ENCODE measurements around the gene MELTF.
A peak's percentile ranks its signal among the peaks of the same experiment; 100 is the strongest.

MELTF gene

DNA sequence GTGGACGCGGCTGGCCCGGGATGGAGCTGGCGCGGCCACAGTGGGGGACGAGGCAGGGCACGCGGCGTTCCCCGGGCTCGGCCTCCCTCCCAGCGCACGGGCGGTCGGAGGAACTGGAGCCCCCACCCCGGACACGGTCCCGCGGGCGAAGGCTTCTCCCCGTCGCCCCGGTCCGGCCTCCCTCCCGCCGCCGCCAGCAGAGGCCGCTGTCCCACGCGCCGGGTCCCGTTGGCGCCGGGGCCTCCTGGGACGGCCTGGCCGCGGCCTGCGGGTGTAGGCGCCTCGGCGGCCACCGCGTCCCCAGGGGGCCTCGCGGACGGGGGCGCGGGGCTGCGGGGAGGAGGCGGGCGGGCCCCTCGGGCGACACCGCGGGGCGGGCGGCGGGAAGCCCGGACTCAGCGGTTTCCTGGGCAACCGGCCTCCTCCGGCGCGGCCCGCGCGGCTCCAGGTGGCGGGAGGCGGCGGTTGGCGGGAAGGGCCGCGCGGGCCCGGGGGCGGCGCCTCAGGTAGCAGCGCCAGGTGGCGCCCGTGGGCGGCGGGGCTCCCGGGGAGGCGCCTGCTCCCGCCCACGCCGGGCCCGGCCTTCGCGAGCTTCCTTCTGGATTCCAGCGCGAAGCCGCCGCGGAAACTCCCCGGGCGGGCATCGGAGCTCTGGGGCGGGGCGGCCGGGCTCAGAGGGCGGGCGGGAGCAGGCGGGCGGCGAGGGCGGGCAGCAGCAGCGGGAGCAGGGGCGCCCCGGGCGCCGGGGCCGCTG is 26.7 kb downstream of the MELTF start:
- Histone ChIP-seq H3K36me3 (ENCODE audit: low read length) (no peaks in the 10 kb centered on the region), H3K27ac (ENCODE audit: low read depth, low read length) (no peak overlapping the region), H3K9me2 (replicated peaks; ENCODE audit: insufficient read depth, low read length) (no peaks in the 10 kb centered on the region), H4K20me1 (ENCODE audit: low read depth, low read length) (no peaks in the 10 kb centered on the region), H3K4me3 (ENCODE audit: insufficient read depth, low read length, poor library complexity, severe bottlenecking) (peak overlapping the region; percentile 51), H3K9me3 (ENCODE audit: insufficient read depth, low read length) (no peaks in the 10 kb centered on the region), H3K27me3 (ENCODE audit: low read length) (no peaks in the 10 kb centered on the region), H3F3A (ENCODE audit: insufficient read depth) (no peaks in the 10 kb centered on the region), H3K9ac (ENCODE audit: low read length) (peak overlapping the region; percentile 70), H3K4me2 (ENCODE audit: low read depth, low read length, poor library complexity, severe bottlenecking) (peak overlapping the region; percentile 76), H2AFZ (ENCODE audit: low read depth, low read length, severe bottlenecking) (peak overlapping the region; percentile 97), H3K79me2 (ENCODE audit: insufficient read depth, low read length) (no peaks in the 10 kb centered on the region)
- peak; percentile 33 for TF ChIP-seq CTCF (IDR thresholded peaks at IDR 0.05; ENCODE audit: insufficient read depth, low read length, poor library complexity, severe bottlenecking)
- no peak for TF ChIP-seq EZH2phosphoT487 (conservative IDR thresholded peaks at IDR 0.05; ENCODE audit: low read length)

GRCh38 chr3:197001972-197002700 is 27.5 kb downstream of the MELTF start:
- Histone ChIP-seq H3K27me3 (ENCODE audit: low read length) (no peaks in the 10 kb centered on the region), H3K4me2 (ENCODE audit: low read depth, low read length, poor library complexity, severe bottlenecking) (peak overlapping the region; percentile 76), H3K27ac (ENCODE audit: low read depth, low read length) (no peak overlapping the region), H3K9me2 (replicated peaks; ENCODE audit: insufficient read depth, low read length) (no peaks in the 10 kb centered on the region), H2AFZ (ENCODE audit: low read depth, low read length, severe bottlenecking) (peak overlapping the region; percentile 97), H3K9me3 (ENCODE audit: insufficient read depth, low read length) (no peaks in the 10 kb centered on the region), H3K4me3 (ENCODE audit: insufficient read depth, low read length, poor library complexity, severe bottlenecking) (peak overlapping the region; percentile 51), H3F3A (ENCODE audit: insufficient read depth) (no peaks in the 10 kb centered on the region), H3K9ac (ENCODE audit: low read length) (peak overlapping the region; percentile 70), H3K79me2 (ENCODE audit: insufficient read depth, low read length) (no peaks in the 10 kb centered on the region), H4K20me1 (ENCODE audit: low read depth, low read length) (no peaks in the 10 kb centered on the region), H3K36me3 (ENCODE audit: low read length) (no peaks in the 10 kb centered on the region)
- TF ChIP-seq EZH2phosphoT487 (conservative IDR thresholded peaks at IDR 0.05; ENCODE audit: low read length) (no peak), CTCF (IDR thresholded peaks at IDR 0.05; ENCODE audit: insufficient read depth, low read length, poor library complexity, severe bottlenecking) (no peak)

DNA sequence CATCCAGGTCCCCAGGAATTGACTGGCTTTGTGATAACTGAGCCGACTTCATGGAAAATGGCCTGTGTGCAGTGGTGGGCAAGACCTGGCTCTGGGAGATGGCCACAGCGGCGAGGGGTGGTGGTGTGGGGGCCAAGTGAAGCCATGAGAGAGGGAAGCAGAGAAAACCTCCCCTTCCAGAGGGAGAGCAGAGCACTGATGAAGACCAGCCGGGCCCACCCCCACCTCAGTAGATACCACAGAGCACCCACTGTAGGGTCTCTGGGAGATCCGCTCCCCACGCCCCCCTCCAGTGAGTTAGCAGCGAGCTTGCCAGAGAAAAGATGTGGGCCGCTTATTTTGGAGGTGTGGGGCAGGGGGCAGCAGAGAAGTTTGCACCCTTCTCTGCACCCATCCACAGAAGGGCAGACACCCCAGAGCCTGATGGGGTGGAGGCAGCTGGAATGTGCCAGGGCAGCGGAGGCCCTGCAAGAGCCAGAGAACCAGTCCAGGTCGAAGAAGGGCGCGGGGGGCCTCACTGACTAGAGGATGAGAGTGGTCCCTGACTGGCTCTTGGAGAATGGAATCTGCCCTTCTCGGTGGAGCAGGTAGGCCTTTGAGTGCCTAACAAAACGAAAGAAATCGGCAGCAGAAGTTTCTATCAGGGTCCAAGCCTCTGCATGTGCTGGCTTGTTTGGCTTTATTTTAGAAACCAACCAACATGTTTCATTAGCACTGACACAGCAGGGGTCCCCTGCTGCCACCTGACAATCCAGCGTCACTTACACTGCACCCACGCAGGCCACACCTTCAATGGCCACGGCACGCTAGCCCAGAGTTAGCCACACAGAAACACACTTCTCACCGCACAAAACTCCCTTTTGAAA is 28.3 kb downstream of the MELTF start:
- Histone ChIP-seq H3K79me2 (ENCODE audit: insufficient read depth, low read length) (no peaks in the 10 kb centered on the region), H3K9me2 (replicated peaks; ENCODE audit: insufficient read depth, low read length) (no peaks in the 10 kb centered on the region), H4K20me1 (ENCODE audit: low read depth, low read length) (no peaks in the 10 kb centered on the region), H3K9me3 (ENCODE audit: insufficient read depth, low read length) (no peaks in the 10 kb centered on the region), H3K27ac (ENCODE audit: low read depth, low read length) (no peak overlapping the region), H3K9ac (ENCODE audit: low read length) (no peak overlapping the region; the same call in 1 of the 2 replicates), H3K36me3 (ENCODE audit: low read length) (no peaks in the 10 kb centered on the region), H3K4me3 (ENCODE audit: insufficient read depth, low read length, poor library complexity, severe bottlenecking) (no peak overlapping the region), H2AFZ (ENCODE audit: low read depth, low read length, severe bottlenecking) (no peak overlapping the region), H3K4me2 (ENCODE audit: low read depth, low read length, poor library complexity, severe bottlenecking) (no peak overlapping the region), H3K27me3 (ENCODE audit: low read length) (no peaks in the 10 kb centered on the region), H3F3A (ENCODE audit: insufficient read depth) (no peaks in the 10 kb centered on the region)
- TF ChIP-seq EZH2phosphoT487 (conservative IDR thresholded peaks at IDR 0.05; ENCODE audit: low read length) (no peak), CTCF (IDR thresholded peaks at IDR 0.05; ENCODE audit: insufficient read depth, low read length, poor library complexity, severe bottlenecking) (no peak)

Data from SU-DHL-6 (cell line).